GM23338 (cell line): Measurements from ENCODE around the gene MRPL34. TPM values are rescaled to one million over a fixed set of nuclear protein-coding genes. Genes with fewer than 3 reads are reported as not detected.

Source experiments
- ATAC-seq: fragments of 200-7000 bp; cut with Tn5 transposase; 3 replicates; pipeline ENCODE4 v1.9.1; 2020
- DNase-seq: peaks from one replicate; pipeline ENCODE4 v3.0.0-alpha.2; 2015; ENCODE audit warnings: low spot score
- H2AFZ ChIP-seq: fragments of 200-600 bp; sonication (generic); 2 replicates; pipeline ENCODE4 v1.8.0; 2016; ENCODE audit warnings: antibody characterized with exemption, mild to moderate bottlenecking, moderate library complexity
- H3F3A ChIP-seq: fragments of 200-600 bp; sonication (generic); replicated peaks from 2 replicates; pipeline ENCODE4 v1.8.0; 2017; ENCODE audit warnings: antibody characterized with exemption, mixed run types, low read depth
- H3K27ac ChIP-seq: fragments of 200-600 bp; sonication (generic); 2 replicates; pipeline ENCODE4 v1.6.1; 2016; ENCODE audit warnings: low read depth
- H3K27me3 ChIP-seq: fragments of 200-600 bp; sonication (generic); 2 replicates; pipeline ENCODE4 v1.8.0; 2016; ENCODE audit warnings: mild to moderate bottlenecking, mixed run types, moderate library complexity; ENCODE audit not compliant: insufficient read depth
- H3K36me3 ChIP-seq: fragments of 200-600 bp; sonication (generic); 2 replicates; pipeline ENCODE4 v1.8.0; 2016; ENCODE audit warnings: mild to moderate bottlenecking; ENCODE audit not compliant: insufficient read depth
- H3K4me1 ChIP-seq: fragments of 200-600 bp; sonication (generic); 2 replicates; pipeline ENCODE4 v1.8.0; 2016; ENCODE audit warnings: mild to moderate bottlenecking, moderate library complexity; ENCODE audit not compliant: insufficient read depth
- H3K4me2 ChIP-seq: fragments of 200-600 bp; sonication (generic); 2 replicates; pipeline ENCODE4 v1.7.1; 2017; ENCODE audit warnings: mixed run types
- H3K4me3 ChIP-seq: fragments of 200-600 bp; sonication (generic); 2 replicates; pipeline ENCODE4 v1.6.1; 2016; ENCODE audit warnings: mixed run types
- H3K79me2 ChIP-seq: fragments of 200-600 bp; sonication (generic); replicated peaks from 2 replicates; pipeline ENCODE4 v1.8.0; 2017; ENCODE audit warnings: mild to moderate bottlenecking; ENCODE audit not compliant: insufficient read depth
- H3K9me2 ChIP-seq: fragments of 200-600 bp; sonication (generic); 2 replicates; pipeline ENCODE4 v1.8.0; 2017; ENCODE audit not compliant: insufficient read depth
- H4K20me1 ChIP-seq: fragments of 200-600 bp; sonication (generic); replicated peaks from 2 replicates; pipeline ENCODE4 v1.8.0; 2017; ENCODE audit warnings: mild to moderate bottlenecking; ENCODE audit not compliant: insufficient read depth
- H3K27ac Mint-ChIP-seq: 2 replicates; pipeline ENCODE4 v1.8.0; 2020; ENCODE audit warnings: inconsistent platforms, mild to moderate bottlenecking, moderate library complexity, mixed read lengths
- H3K27me3 Mint-ChIP-seq: 3 replicates; pipeline ENCODE4 v1.8.0; 2022; ENCODE audit warnings: low read depth, mild to moderate bottlenecking, moderate library complexity, mixed read lengths, inconsistent platforms; ENCODE audit not compliant: insufficient read depth, poor library complexity
- H3K36me3 Mint-ChIP-seq: 3 replicates; pipeline ENCODE4 v1.8.0; 2021; ENCODE audit warnings: low read depth, mild to moderate bottlenecking, inconsistent platforms, moderate library complexity, mixed read lengths
- H3K4me1 Mint-ChIP-seq: 3 replicates; pipeline ENCODE4 v1.8.0; 2020; ENCODE audit warnings: mild to moderate bottlenecking, inconsistent platforms, mixed read lengths
- H3K4me3 Mint-ChIP-seq: 3 replicates; pipeline ENCODE4 v1.8.0; 2021; ENCODE audit warnings: moderate library complexity, mild to moderate bottlenecking, inconsistent platforms, mixed read lengths
- H3K9me3 Mint-ChIP-seq: 3 replicates; pipeline ENCODE4 v1.8.0; 2020; ENCODE audit warnings: moderate library complexity, mild to moderate bottlenecking, inconsistent platforms, mixed read lengths
- CREB1 ChIP-seq: fragments of 250-450 bp; sonication (Bioruptor Pico); IDR thresholded peaks from 2 replicates; pipeline ENCODE4 v1.5.0; 2020; ENCODE audit warnings: low read depth, mild to moderate bottlenecking, moderate library complexity
- EZH2 ChIP-seq: fragments of 200-600 bp; sonication (generic); IDR thresholded peaks from one replicate; pipeline ENCODE4 v1.8.0; 2017; ENCODE audit warnings: antibody characterized with exemption, mild to moderate bottlenecking, low read depth; ENCODE audit not compliant: unreplicated experiment
- EZH2phosphoT487 ChIP-seq: fragments of 200-600 bp; sonication (generic); IDR thresholded peaks from one replicate; pipeline ENCODE4 v1.8.1; 2018; ENCODE audit warnings: antibody characterized with exemption; ENCODE audit not compliant: unreplicated experiment
- JUNB ChIP-seq: IDR thresholded peaks from one replicate; pipeline ENCODE4 v1.6.1; 2016; ENCODE audit warnings: antibody characterized with exemption; ENCODE audit not compliant: unreplicated experiment
- NANOG ChIP-seq: IDR thresholded peaks from 2 replicates; pipeline ENCODE4 v1.6.1; 2016; ENCODE audit warnings: antibody characterized with exemption, borderline replicate concordance
- POLR2AphosphoS5 ChIP-seq: IDR thresholded peaks from 2 replicates; pipeline ENCODE4 v1.6.1; 2016; ENCODE audit warnings: antibody characterized with exemption, low read depth
- STAT1 ChIP-seq: IDR thresholded peaks from one replicate; pipeline ENCODE4 v1.6.1; 2016; ENCODE audit warnings: antibody characterized with exemption; ENCODE audit not compliant: unreplicated experiment
- ZNF114 ChIP-seq: fragments of 250-450 bp; sonication (Bioruptor Pico); IDR thresholded peaks from 2 replicates; pipeline ENCODE4 v1.5.0; 2020; ENCODE audit warnings: mild to moderate bottlenecking, moderate library complexity
- ZNF331 ChIP-seq: fragments of 250-450 bp; sonication (Bioruptor Pico); IDR thresholded peaks from 2 replicates; pipeline ENCODE4 v1.5.0; 2020; ENCODE audit warnings: low read depth, mild to moderate bottlenecking, moderate library complexity
- polyA plus RNA-seq: library from polyadenylated mRNA; unstranded; fragments of >200 nt; fragmentation: Nextera tagmentation; extraction: Ambion mirVana; gene quantifications from 2 replicates; pipeline ENCODE4 v1.2.1, GENCODE V29; 2016
- total RNA-seq: library from RNA; depleted of rRNA; stranded (reverse); fragments of >200 nt; shearing (Covaris generic); gene quantifications from 2 replicates; pipeline ENCODE4 v1.2.3, GENCODE V29; 2014
- TF ChIP-seq, protein P1 (sequence below): IDR thresholded peaks from 2 replicates; pipeline ENCODE4 v1.6.1; 2016; ENCODE audit warnings: antibody characterized with exemption
- TF ChIP-seq, protein P2 (sequence below), 2 experiments: fragments of 200-600 bp in 1 of 2; sonication (generic) in 1 of 2; conservative IDR thresholded peaks; 2 replicates each; pipeline versions ENCODE4 v1.5.1 to v1.6.1; 2016 to 2017; ENCODE audit warnings: antibody characterized with exemption in 2 of 2, low read depth in 2 of 2, mild to moderate bottlenecking in 2 of 2, moderate library complexity in 1 of 2
- TF ChIP-seq, protein P3 (sequence below): IDR thresholded peaks from one replicate; pipeline ENCODE4 v1.6.1; 2018; ENCODE audit warnings: antibody characterized with exemption; ENCODE audit not compliant: unreplicated experiment
- TF ChIP-seq, protein P4 (sequence below): fragments of 250-450 bp; sonication (Bioruptor Pico); IDR thresholded peaks from 2 replicates; pipeline ENCODE4 v1.5.0; 2020; ENCODE audit warnings: mild to moderate bottlenecking, moderate library complexity

Gene MRPL34
- total and polyA plus RNA-seq, 2 experiments from 2014 or later = 59.9 to 266 TPM

DNA sequence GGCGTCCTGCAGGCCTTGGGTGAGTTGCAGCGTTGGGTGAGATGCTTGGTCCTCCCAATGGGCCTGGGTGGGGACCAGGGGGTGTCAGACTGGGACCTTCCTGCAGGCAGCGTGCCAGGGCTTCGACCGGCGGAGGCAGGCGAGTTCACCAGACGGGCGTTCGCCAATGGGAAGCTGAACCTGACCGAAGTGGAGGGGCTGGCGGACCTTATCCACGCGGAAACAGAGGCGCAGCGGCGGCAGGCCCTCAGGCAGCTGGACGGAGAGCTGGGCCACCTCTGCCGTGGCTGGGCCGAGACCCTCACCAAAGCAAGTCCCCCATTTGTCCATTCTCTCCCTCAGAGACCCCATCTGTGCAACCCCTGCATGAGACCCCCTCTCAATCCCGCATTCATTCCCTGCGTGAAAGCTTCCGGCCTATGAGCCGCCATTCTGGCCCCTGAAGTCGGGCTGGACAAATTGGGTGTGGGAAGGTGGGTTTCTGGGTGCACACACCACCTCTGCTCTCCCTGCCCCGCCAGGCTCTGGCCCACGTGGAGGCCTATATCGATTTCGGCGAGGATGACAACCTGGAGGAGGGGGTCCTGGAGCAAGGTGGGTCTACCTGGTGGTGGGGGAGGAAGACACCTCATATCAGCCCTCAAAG lies 32.9 kb downstream of the MRPL34 start:
- Histone ChIP-seq H3K4me3 (peak overlapping the region; percentile 81), H2AFZ (no peak overlapping the region), H3K4me2 (peak overlapping the region; percentile 96), H3K9me2 (no peaks in the 10 kb centered on the region), H3K4me1 (peaks cover 26% of the 10 kb centered on the region; the same call in 1 of the 2 replicates), H3K79me2 (no peaks in the 10 kb centered on the region), H3F3A (peaks cover 24% of the 10 kb centered on the region), H3K27ac (no peak overlapping the region), H3K36me3 (peaks cover 6% of the 10 kb centered on the region; the same call in 1 of the 2 replicates), H4K20me1 (no peaks in the 10 kb centered on the region), H3K27me3 (no peaks in the 10 kb centered on the region)
- Mint-ChIP-seq H3K9me3 (peaks cover 3% of the 10 kb centered on the region; the same call in 1 of the 3 replicates), H3K4me1 (peaks cover 35% of the 10 kb centered on the region), H3K27me3 (peaks cover 23% of the 10 kb centered on the region), H3K27ac (no peak overlapping the region), H3K4me3 (peak overlapping the region; percentile 95), H3K36me3 (peaks cover 29% of the 10 kb centered on the region)
- no peak for ATAC-seq
- DNase-seq = no peak
- TF ChIP-seq, protein P1, sequence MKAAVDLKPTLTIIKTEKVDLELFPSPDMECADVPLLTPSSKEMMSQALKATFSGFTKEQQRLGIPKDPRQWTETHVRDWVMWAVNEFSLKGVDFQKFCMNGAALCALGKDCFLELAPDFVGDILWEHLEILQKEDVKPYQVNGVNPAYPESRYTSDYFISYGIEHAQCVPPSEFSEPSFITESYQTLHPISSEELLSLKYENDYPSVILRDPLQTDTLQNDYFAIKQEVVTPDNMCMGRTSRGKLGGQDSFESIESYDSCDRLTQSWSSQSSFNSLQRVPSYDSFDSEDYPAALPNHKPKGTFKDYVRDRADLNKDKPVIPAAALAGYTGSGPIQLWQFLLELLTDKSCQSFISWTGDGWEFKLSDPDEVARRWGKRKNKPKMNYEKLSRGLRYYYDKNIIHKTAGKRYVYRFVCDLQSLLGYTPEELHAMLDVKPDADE = no peak
- TF ChIP-seq POLR2AphosphoS5 (no peak), JUNB (no peak), ZNF331 (no peak), EZH2 (no peak), NANOG (no peak), STAT1 (no peak), ZNF114 (CRISPR knock-in tag) (no peak), CREB1 (CRISPR knock-in tag) (no peak), EZH2phosphoT487 (no peak)
- TF ChIP-seq, protein P2, sequence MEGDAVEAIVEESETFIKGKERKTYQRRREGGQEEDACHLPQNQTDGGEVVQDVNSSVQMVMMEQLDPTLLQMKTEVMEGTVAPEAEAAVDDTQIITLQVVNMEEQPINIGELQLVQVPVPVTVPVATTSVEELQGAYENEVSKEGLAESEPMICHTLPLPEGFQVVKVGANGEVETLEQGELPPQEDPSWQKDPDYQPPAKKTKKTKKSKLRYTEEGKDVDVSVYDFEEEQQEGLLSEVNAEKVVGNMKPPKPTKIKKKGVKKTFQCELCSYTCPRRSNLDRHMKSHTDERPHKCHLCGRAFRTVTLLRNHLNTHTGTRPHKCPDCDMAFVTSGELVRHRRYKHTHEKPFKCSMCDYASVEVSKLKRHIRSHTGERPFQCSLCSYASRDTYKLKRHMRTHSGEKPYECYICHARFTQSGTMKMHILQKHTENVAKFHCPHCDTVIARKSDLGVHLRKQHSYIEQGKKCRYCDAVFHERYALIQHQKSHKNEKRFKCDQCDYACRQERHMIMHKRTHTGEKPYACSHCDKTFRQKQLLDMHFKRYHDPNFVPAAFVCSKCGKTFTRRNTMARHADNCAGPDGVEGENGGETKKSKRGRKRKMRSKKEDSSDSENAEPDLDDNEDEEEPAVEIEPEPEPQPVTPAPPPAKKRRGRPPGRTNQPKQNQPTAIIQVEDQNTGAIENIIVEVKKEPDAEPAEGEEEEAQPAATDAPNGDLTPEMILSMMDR (conservative IDR thresholded peaks at IDR 0.05; ENCODE audit: low read depth in 2 of 2) = no peak
- TF ChIP-seq, protein P3, sequence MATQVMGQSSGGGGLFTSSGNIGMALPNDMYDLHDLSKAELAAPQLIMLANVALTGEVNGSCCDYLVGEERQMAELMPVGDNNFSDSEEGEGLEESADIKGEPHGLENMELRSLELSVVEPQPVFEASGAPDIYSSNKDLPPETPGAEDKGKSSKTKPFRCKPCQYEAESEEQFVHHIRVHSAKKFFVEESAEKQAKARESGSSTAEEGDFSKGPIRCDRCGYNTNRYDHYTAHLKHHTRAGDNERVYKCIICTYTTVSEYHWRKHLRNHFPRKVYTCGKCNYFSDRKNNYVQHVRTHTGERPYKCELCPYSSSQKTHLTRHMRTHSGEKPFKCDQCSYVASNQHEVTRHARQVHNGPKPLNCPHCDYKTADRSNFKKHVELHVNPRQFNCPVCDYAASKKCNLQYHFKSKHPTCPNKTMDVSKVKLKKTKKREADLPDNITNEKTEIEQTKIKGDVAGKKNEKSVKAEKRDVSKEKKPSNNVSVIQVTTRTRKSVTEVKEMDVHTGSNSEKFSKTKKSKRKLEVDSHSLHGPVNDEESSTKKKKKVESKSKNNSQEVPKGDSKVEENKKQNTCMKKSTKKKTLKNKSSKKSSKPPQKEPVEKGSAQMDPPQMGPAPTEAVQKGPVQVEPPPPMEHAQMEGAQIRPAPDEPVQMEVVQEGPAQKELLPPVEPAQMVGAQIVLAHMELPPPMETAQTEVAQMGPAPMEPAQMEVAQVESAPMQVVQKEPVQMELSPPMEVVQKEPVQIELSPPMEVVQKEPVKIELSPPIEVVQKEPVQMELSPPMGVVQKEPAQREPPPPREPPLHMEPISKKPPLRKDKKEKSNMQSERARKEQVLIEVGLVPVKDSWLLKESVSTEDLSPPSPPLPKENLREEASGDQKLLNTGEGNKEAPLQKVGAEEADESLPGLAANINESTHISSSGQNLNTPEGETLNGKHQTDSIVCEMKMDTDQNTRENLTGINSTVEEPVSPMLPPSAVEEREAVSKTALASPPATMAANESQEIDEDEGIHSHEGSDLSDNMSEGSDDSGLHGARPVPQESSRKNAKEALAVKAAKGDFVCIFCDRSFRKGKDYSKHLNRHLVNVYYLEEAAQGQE = no peak
- TF ChIP-seq, protein P4, sequence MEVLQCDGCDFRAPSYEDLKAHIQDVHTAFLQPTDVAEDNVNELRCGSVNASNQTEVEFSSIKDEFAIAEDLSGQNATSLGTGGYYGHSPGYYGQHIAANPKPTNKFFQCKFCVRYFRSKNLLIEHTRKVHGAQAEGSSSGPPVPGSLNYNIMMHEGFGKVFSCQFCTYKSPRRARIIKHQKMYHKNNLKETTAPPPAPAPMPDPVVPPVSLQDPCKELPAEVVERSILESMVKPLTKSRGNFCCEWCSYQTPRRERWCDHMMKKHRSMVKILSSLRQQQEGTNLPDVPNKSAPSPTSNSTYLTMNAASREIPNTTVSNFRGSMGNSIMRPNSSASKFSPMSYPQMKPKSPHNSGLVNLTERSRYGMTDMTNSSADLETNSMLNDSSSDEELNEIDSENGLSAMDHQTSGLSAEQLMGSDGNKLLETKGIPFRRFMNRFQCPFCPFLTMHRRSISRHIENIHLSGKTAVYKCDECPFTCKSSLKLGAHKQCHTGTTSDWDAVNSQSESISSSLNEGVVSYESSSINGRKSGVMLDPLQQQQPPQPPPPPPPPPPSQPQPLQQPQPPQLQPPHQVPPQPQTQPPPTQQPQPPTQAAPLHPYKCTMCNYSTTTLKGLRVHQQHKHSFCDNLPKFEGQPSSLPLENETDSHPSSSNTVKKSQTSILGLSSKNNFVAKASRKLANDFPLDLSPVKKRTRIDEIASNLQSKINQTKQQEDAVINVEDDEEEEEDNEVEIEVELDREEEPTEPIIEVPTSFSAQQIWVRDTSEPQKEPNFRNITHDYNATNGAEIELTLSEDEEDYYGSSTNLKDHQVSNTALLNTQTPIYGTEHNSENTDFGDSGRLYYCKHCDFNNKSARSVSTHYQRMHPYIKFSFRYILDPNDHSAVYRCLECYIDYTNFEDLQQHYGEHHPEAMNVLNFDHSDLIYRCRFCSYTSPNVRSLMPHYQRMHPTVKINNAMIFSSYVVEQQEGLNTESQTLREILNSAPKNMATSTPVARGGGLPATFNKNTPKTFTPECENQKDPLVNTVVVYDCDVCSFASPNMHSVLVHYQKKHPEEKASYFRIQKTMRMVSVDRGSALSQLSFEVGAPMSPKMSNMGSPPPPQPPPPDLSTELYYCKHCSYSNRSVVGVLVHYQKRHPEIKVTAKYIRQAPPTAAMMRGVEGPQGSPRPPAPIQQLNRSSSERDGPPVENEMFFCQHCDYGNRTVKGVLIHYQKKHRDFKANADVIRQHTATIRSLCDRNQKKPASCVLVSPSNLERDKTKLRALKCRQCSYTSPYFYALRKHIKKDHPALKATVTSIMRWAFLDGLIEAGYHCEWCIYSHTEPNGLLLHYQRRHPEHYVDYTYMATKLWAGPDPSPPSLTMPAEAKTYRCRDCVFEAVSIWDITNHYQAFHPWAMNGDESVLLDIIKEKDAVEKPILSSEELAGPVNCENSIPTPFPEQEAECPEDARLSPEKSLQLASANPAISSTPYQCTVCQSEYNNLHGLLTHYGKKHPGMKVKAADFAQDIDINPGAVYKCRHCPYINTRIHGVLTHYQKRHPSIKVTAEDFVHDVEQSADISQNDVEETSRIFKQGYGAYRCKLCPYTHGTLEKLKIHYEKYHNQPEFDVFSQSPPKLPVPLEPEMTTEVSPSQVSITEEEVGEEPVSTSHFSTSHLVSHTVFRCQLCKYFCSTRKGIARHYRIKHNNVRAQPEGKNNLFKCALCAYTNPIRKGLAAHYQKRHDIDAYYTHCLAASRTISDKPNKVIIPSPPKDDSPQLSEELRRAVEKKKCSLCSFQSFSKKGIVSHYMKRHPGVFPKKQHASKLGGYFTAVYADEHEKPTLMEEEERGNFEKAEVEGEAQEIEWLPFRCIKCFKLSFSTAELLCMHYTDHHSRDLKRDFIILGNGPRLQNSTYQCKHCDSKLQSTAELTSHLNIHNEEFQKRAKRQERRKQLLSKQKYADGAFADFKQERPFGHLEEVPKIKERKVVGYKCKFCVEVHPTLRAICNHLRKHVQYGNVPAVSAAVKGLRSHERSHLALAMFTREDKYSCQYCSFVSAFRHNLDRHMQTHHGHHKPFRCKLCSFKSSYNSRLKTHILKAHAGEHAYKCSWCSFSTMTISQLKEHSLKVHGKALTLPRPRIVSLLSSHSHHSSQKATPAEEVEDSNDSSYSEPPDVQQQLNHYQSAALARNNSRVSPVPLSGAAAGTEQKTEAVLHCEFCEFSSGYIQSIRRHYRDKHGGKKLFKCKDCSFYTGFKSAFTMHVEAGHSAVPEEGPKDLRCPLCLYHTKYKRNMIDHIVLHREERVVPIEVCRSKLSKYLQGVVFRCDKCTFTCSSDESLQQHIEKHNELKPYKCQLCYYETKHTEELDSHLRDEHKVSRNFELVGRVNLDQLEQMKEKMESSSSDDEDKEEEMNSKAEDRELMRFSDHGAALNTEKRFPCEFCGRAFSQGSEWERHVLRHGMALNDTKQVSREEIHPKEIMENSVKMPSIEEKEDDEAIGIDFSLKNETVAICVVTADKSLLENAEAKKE (CRISPR knock-in tag) = no peak
